Caco-2 (cell line): ENCODE measurements around the gene MAD1L1. TPM values are rescaled to one million over a fixed set of nuclear protein-coding genes. Genes with fewer than 3 reads are reported as not detected.

Experiments used
- BruUV-seq: library from RNA; stranded (reverse); fragments of 400-500 nt; replicated peaks from 2 replicates; lab custom pipeline; 2021; lab: Mats Ljungman, UMichigan
- CTCF ChIA-PET: fragments of 300-600 bp; sonication (Branson Sonifier 250); formaldehyde crosslinking; loops from one replicate; lab custom pipeline; 2022; ENCODE audit warnings: antibody characterized with exemption; lab: Charles Lee
- POLR2A ChIA-PET: fragments of 300-600 bp; sonication (Branson Sonifier 250); formaldehyde crosslinking; loops from one replicate; lab custom pipeline; 2022; ENCODE audit warnings: antibody characterized with exemption; lab: Charles Lee
- DNase-seq, 2 experiments: peaks; one replicate each; pipeline versions ENCODE4 v3.0.0 to v3.0.0-alpha.2; 2020 to 2022
- H3K27me3 ChIP-seq: replicated peaks from 2 replicates; pipeline ENCODE4 v1.6.0; 2011; ENCODE audit warnings: low read length; ENCODE audit not compliant: control insufficient read depth, insufficient read depth
- H3K36me3 ChIP-seq: 2 replicates; pipeline ENCODE4 v1.5.1; 2011; ENCODE audit warnings: low read length; ENCODE audit not compliant: control insufficient read depth, insufficient read depth
- H3K4me1 ChIP-seq: fragments of 250-450 bp; sonication (Bioruptor Pico); 2 replicates; pipeline ENCODE4 v1.5.1; 2020; ENCODE audit warnings: mild to moderate bottlenecking
- H3K4me3 ChIP-seq: 2 replicates; pipeline ENCODE4 v1.5.1; 2011; ENCODE audit warnings: low read depth, mild to moderate bottlenecking, control low read depth, low read length
- H3K9me3 ChIP-seq: fragments of 250-450 bp; sonication (Bioruptor Pico); 2 replicates; pipeline ENCODE4 v1.5.1; 2020; ENCODE audit warnings: mild to moderate bottlenecking, moderate library complexity
- H3K27ac Mint-ChIP-seq: one replicate; pipeline ENCODE4 v1.8.0; 2022; ENCODE audit warnings: mixed read lengths; ENCODE audit not compliant: unreplicated experiment
- H3K27me3 Mint-ChIP-seq: one replicate; pipeline ENCODE4 v1.8.0; 2022; ENCODE audit warnings: mixed read lengths; ENCODE audit not compliant: insufficient read depth, unreplicated experiment
- H3K36me3 Mint-ChIP-seq: one replicate; pipeline ENCODE4 v1.8.0; 2022; ENCODE audit warnings: mild to moderate bottlenecking, mixed read lengths; ENCODE audit not compliant: insufficient read depth, unreplicated experiment
- H3K4me1 Mint-ChIP-seq: one replicate; pipeline ENCODE4 v1.8.0; 2022; ENCODE audit warnings: low read depth, mixed read lengths; ENCODE audit not compliant: unreplicated experiment
- H3K4me3 Mint-ChIP-seq: one replicate; pipeline ENCODE4 v1.8.0; 2022; ENCODE audit warnings: mild to moderate bottlenecking, moderate library complexity, mixed read lengths; ENCODE audit not compliant: unreplicated experiment
- H3K9me3 Mint-ChIP-seq: one replicate; pipeline ENCODE4 v1.8.0; 2022; ENCODE audit warnings: mixed read lengths; ENCODE audit not compliant: unreplicated experiment
- intact Hi-C: fragments of 100-400 bp; cut with micrococcal nuclease; formaldehyde crosslinking; loops from one replicate; pipeline ENCODE4 v1.10.0; 2022; ENCODE audit not compliant: unreplicated experiment
- total RNA-seq: library from RNA; stranded (reverse); gene quantifications from 2 replicates; pipeline ENCODE4 v1.2.3, GENCODE V29; 2022
- TF ChIP-seq, protein P1 (sequence below), 2 experiments: fragments of 200-600 bp in 1 of 2; IDR thresholded peaks; 1 replicate in 1 of 2; 2 replicates in 1 of 2; pipeline versions ENCODE4 v1.5.1 to v1.8.0; 2011 to 2022; ENCODE audit warnings: antibody characterized with exemption in 1 of 2, control low read depth in 1 of 2, inconsistent platforms in 1 of 2, low read depth in 1 of 2, low read length in 1 of 2, mild to moderate bottlenecking in 1 of 2, moderate library complexity in 1 of 2; ENCODE audit not compliant: insufficient read depth in 1 of 2, severe bottlenecking in 1 of 2, unreplicated experiment in 1 of 2

The MAD1L1 gene
- total RNA-seq, 1 experiment from 2014 or later, result 58.6 TPM

- Mint-ChIP-seq H3K36me3 (peaks cover 39% of the 10 kb centered on the region), H3K27ac (no peak overlapping the region), H3K9me3 (peaks cover 8% of the 10 kb centered on the region), H3K27me3 (no peaks in the 10 kb centered on the region), H3K4me3 (no peak overlapping the region), H3K4me1 (no peaks in the 10 kb centered on the region)
- TF ChIP-seq, protein P1, sequence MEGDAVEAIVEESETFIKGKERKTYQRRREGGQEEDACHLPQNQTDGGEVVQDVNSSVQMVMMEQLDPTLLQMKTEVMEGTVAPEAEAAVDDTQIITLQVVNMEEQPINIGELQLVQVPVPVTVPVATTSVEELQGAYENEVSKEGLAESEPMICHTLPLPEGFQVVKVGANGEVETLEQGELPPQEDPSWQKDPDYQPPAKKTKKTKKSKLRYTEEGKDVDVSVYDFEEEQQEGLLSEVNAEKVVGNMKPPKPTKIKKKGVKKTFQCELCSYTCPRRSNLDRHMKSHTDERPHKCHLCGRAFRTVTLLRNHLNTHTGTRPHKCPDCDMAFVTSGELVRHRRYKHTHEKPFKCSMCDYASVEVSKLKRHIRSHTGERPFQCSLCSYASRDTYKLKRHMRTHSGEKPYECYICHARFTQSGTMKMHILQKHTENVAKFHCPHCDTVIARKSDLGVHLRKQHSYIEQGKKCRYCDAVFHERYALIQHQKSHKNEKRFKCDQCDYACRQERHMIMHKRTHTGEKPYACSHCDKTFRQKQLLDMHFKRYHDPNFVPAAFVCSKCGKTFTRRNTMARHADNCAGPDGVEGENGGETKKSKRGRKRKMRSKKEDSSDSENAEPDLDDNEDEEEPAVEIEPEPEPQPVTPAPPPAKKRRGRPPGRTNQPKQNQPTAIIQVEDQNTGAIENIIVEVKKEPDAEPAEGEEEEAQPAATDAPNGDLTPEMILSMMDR (IDR thresholded peaks at IDR 0.05; ENCODE audit: insufficient read depth in 1 of 2, low read depth in 1 of 2, low read length in 1 of 2, severe bottlenecking in 1 of 2, unreplicated experiment in 1 of 2), result no peak
- intact Hi-C loops, result no loop called here
- no peaks in the 10 kb centered on the region; the same call in 1 of the 2 replicates for H3K9me3 ChIP-seq
- BruUV-seq, result no TSS peak
- no peaks in the 10 kb centered on the region for H3K4me1 ChIP-seq
- ChIA-PET POLR2A (no interaction called here), CTCF (no interaction called here)
- peaks cover 2% of the 10 kb centered on the region for H3K36me3 ChIP-seq
- H3K27me3 ChIP-seq, result no peaks in the 10 kb centered on the region
- peak in 1 of 2 experiments; percentile 26 for DNase-seq
- no peak overlapping the region for H3K4me3 ChIP-seq
These were observed 257.6 kb downstream of the MAD1L1 start for GRCh38 chr7:1975179-1975578.

DNA sequence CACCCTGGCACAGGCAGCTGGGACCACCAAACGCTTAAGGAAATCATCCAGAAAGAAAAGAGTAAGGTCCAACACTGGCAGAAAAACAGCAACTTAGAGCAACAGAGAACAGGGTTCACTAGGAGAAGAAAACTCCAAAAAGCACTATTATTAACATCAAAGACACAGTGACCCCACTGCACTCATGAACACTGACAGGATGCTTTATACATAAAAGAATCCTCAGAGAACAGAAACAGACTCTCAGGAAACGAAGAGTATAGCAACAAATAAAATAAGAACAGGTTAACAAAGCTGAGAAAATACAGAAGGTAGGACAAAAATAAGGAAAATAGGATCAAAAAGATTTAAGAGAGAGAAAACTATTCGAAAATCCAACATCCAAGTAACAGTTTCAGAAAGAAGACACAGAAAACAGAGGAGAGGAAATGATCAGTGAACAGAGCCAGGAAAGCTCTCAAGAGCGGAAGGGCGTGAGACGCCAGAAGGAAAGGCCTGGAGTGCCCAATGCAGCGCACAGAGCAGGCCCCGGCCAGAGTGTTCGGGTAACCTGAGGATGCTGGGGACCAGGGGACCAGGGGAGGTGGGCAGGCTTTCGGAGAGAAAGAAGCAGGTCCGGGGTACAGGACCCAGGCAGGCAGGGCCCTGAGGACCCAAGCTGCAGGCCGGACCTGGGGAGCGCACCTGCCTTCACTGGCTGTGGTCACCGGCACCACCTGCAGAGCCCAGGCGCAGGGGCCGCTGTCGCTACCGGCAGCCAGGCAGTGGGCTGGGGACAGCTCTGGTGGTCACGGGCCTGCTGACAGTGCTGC is 258.2 kb downstream of the MAD1L1 start:
- Histone ChIP-seq H3K27me3 (no peaks in the 10 kb centered on the region), H3K36me3 (peaks cover 2% of the 10 kb centered on the region), H3K9me3 (no peaks in the 10 kb centered on the region; the same call in 1 of the 2 replicates), H3K4me3 (no peak overlapping the region), H3K4me1 (no peaks in the 10 kb centered on the region)
- no peak for DNase-seq
- BruUV-seq, result no TSS peak
- ChIA-PET CTCF (no interaction called here), POLR2A (no interaction called here)
- TF ChIP-seq, protein P1 (IDR thresholded peaks at IDR 0.05; ENCODE audit: insufficient read depth in 1 of 2, low read depth in 1 of 2, low read length in 1 of 2, severe bottlenecking in 1 of 2, unreplicated experiment in 1 of 2), result no peak
- Mint-ChIP-seq H3K4me3 (no peak overlapping the region), H3K27ac (no peak overlapping the region), H3K36me3 (peaks cover 34% of the 10 kb centered on the region), H3K27me3 (no peaks in the 10 kb centered on the region), H3K4me1 (no peaks in the 10 kb centered on the region), H3K9me3 (peaks cover 8% of the 10 kb centered on the region)
- intact Hi-C loops, result no loop called here

- H3K36me3 ChIP-seq, result peaks cover 2% of the 10 kb centered on the region
- ChIA-PET CTCF (no interaction called here), POLR2A (no interaction called here)
- intact Hi-C loops, result no loop called here
- Mint-ChIP-seq H3K9me3 (peaks cover 8% of the 10 kb centered on the region), H3K27ac (no peak overlapping the region), H3K4me1 (no peaks in the 10 kb centered on the region), H3K36me3 (peaks cover 33% of the 10 kb centered on the region), H3K4me3 (no peak overlapping the region), H3K27me3 (no peaks in the 10 kb centered on the region)
- no peak overlapping the region for H3K4me3 ChIP-seq
- DNase-seq, result no peak
- H3K9me3 ChIP-seq, result no peaks in the 10 kb centered on the region; the same call in 1 of the 2 replicates
- H3K4me1 ChIP-seq, result no peaks in the 10 kb centered on the region
- no TSS peak for BruUV-seq
- H3K27me3 ChIP-seq, result no peaks in the 10 kb centered on the region
- TF ChIP-seq, protein P1 (IDR thresholded peaks at IDR 0.05; ENCODE audit: insufficient read depth in 1 of 2, low read depth in 1 of 2, low read length in 1 of 2, severe bottlenecking in 1 of 2, unreplicated experiment in 1 of 2), result no peak
These were observed 259.2 kb downstream of the MAD1L1 start for GRCh38 chr7:1973321-1974251.
